Kidney (tissue), 14 donors: ENCODE results near the gene ENTHD1. TPM values are rescaled to one million over a fixed set of nuclear protein-coding genes. Genes with fewer than 3 reads are reported as not detected.
A peak's percentile ranks its signal among the peaks of the same experiment; 100 is the strongest.

ENCODE experiments used
- DNase-seq, 5 donors: peaks; one replicate each; pipeline ENCODE4 v3.0.0-alpha.2; 2013 to 2020
- FAIRE-seq: peaks from 2 replicates; lab custom pipeline; 2012; peaks lifted over from hg19 to GRCh38; lab: Jason Lieb, UNC
- H3K27ac ChIP-seq, 2 donors: one replicate each; pipeline ENCODE4 v1.7.0; 2013; ENCODE audit warnings: low read depth in 2 of 2, low read length in 2 of 2, inconsistent platforms in 1 of 2
- H3K27me3 ChIP-seq: one replicate; pipeline ENCODE4 v1.7.1; 2013; ENCODE audit warnings: low read length, inconsistent platforms; ENCODE audit not compliant: control insufficient read depth, insufficient read depth
- H3K36me3 ChIP-seq, 3 donors: one replicate each; pipeline versions ENCODE4 v1.7.0 to v1.7.1; 2013; ENCODE audit warnings: low read length in 3 of 3, control low read depth in 1 of 3, inconsistent platforms in 1 of 3; ENCODE audit not compliant: insufficient read depth in 3 of 3, control insufficient read depth in 2 of 3
- H3K4me1 ChIP-seq, 3 donors: one replicate each; pipeline versions ENCODE4 v1.7.0 to v1.7.1; 2013; ENCODE audit warnings: low read length in 3 of 3, inconsistent platforms in 1 of 3, low read depth in 1 of 3; ENCODE audit not compliant: control insufficient read depth in 2 of 3, insufficient read depth in 2 of 3
- H3K4me3 ChIP-seq, 3 donors: one replicate each; pipeline versions ENCODE4 v1.7.0 to v1.8.1; 2013; ENCODE audit warnings: low read length in 3 of 3, control low read depth in 1 of 3, inconsistent platforms in 1 of 3
- H3K9ac ChIP-seq, 3 donors: one replicate each; pipeline versions ENCODE4 v1.7.0 to v1.7.1; 2013; ENCODE audit warnings: low read length in 3 of 3, control low read depth in 1 of 3, inconsistent platforms in 1 of 3
- H3K9me3 ChIP-seq, 3 donors: one replicate each; pipeline versions ENCODE4 v1.7.0 to v1.7.1; 2013; ENCODE audit warnings: low read length in 3 of 3, control low read depth in 1 of 3, inconsistent platforms in 1 of 3; ENCODE audit not compliant: control insufficient read depth in 2 of 3, insufficient read depth in 1 of 3
- intact Hi-C: fragments of 100-400 bp; cut with DNase I; formaldehyde crosslinking; loops from one replicate; pipeline ENCODE4 v1.11.1; 2022
- polyA plus RNA-seq: library from polyadenylated mRNA; stranded (reverse); fragments of 350-450 nt; fragmentation: Illumina TruSeq; extraction: RNeasy Lipid Tissue Mini Kit (QIAGEN cat#74804); gene quantifications from one replicate; pipeline ENCODE4 v1.2.3, GENCODE V29; 2014; ENCODE audit warnings: low read depth, low replicate concordance; ENCODE audit not compliant: insufficient read depth
- total RNA-seq: library from RNA; stranded (reverse); fragmentation: NEBNext Ultra II Directional; extraction: Animal tissue kit (Norgen Biotek cat#: 25700); gene quantifications from one replicate; pipeline ENCODE4 v1.2.1, GENCODE V29; 2021
- TF ChIP-seq, protein P1 (sequence below): IDR thresholded peaks from 3 replicates; pipeline ENCODE4 v1.5.1; 2012; ENCODE audit warnings: mild to moderate bottlenecking, moderate library complexity, borderline replicate concordance; ENCODE audit not compliant: insufficient read depth; ENCODE audit errors: extremely low read depth
- donor health status: control.
- donor health status: control.
- donor health status: control.
- donor health status: control.
- donor health status: control.
- donor health status: DM: yes; HTN: yes; CAD: no.
- donor health status: Normal renal cell carcinoma (clear cell type).

Gene ENTHD1
- total and polyA plus RNA-seq, 2 donors from 2014 or later, result not detected

- H3K36me3 ChIP-seq, result no peaks in the 10 kb centered on the region
- intact Hi-C loops, result no loop called here
- no peak overlapping the region for H3K4me3 ChIP-seq
- no peak for DNase-seq
- no peak overlapping the region for H3K9ac ChIP-seq
- H3K27ac ChIP-seq, result no peak overlapping the region
- no peaks in the 10 kb centered on the region for H3K27me3 ChIP-seq
- H3K9me3 ChIP-seq, result no peaks in the 10 kb centered on the region
- no peaks in the 10 kb centered on the region for H3K4me1 ChIP-seq
- FAIRE-seq, result no peak
- TF ChIP-seq, protein P1, sequence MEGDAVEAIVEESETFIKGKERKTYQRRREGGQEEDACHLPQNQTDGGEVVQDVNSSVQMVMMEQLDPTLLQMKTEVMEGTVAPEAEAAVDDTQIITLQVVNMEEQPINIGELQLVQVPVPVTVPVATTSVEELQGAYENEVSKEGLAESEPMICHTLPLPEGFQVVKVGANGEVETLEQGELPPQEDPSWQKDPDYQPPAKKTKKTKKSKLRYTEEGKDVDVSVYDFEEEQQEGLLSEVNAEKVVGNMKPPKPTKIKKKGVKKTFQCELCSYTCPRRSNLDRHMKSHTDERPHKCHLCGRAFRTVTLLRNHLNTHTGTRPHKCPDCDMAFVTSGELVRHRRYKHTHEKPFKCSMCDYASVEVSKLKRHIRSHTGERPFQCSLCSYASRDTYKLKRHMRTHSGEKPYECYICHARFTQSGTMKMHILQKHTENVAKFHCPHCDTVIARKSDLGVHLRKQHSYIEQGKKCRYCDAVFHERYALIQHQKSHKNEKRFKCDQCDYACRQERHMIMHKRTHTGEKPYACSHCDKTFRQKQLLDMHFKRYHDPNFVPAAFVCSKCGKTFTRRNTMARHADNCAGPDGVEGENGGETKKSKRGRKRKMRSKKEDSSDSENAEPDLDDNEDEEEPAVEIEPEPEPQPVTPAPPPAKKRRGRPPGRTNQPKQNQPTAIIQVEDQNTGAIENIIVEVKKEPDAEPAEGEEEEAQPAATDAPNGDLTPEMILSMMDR, result no peak
Observed at GRCh38 chr22:39927544-39927943, 34.0 kb upstream of the ENTHD1 start.

DNA sequence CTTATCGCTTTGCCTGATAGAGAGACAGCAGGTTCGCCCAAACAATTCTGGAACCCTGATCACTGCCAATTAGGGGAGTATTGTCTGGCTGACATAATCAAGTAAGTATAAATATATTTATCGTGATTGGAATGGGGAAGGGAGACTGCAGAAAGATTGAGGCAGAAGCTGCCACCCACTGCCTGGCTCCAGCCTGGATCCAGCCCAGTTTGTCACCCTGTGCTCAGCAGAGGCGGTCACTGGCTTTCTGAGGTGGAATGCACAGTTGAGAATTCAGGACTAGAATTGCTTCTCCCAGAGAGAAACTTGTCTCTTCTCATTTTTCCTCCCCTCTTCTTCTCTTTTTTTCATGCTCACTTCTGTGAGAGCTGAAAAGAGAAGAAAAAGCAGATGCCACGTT lies 33.2 kb upstream of the ENTHD1 start:
- FAIRE-seq (no peak), DNase-seq (no peak)
- no peaks in the 10 kb centered on the region for H3K36me3 ChIP-seq
- no peak overlapping the region for H3K9ac ChIP-seq
- H3K4me1 ChIP-seq, result no peaks in the 10 kb centered on the region
- TF ChIP-seq, protein P1, result no peak
- no peak overlapping the region for H3K4me3 ChIP-seq
- intact Hi-C loops, result no loop called here
- no peak overlapping the region for H3K27ac ChIP-seq
- H3K27me3 ChIP-seq, result no peaks in the 10 kb centered on the region
- H3K9me3 ChIP-seq, result no peaks in the 10 kb centered on the region

GRCh38 chr22:39925909-39926679 lies 32.5 kb upstream of the ENTHD1 start:
- intact Hi-C loops, result no loop called here
- no peak overlapping the region for H3K27ac ChIP-seq
- H3K27me3 ChIP-seq, result no peaks in the 10 kb centered on the region
- no peaks in the 10 kb centered on the region for H3K9me3 ChIP-seq
- no peaks in the 10 kb centered on the region for H3K4me1 ChIP-seq
- DNase-seq (peak in 2 of 5 donors; percentile 30 to 42), FAIRE-seq (no peak)
- no peak overlapping the region for H3K4me3 ChIP-seq
- TF ChIP-seq, protein P1, result no peak
- H3K36me3 ChIP-seq, result no peaks in the 10 kb centered on the region
- no peak overlapping the region for H3K9ac ChIP-seq
